ENCODE results near the gene TMED6.

- TF ChIP-seq EZH2 (IDR thresholded peaks at IDR 0.05; ENCODE audit: insufficient read depth, poor library complexity, severe bottlenecking), result no peak
- TF ChIP-seq EZH2phosphoT487 (IDR thresholded peaks at IDR 0.05; ENCODE audit: insufficient read depth, low read depth), result no peak
These were observed 16.9 kb downstream of the TMED6 start for GRCh38 chr16:69334696-69335095.
